K562 (cell line): Measurements from ENCODE around the gene CCNT2. TPM values are rescaled to one million over a fixed set of nuclear protein-coding genes. Genes with fewer than 3 reads are reported as not detected.

Source experiments
- DIDO1 ChIP-seq: fragments of 450-650 bp; IDR thresholded peaks from 2 replicates; pipeline ENCODE4 v1.6.1; 2016; ENCODE audit warnings: low read depth, missing biosample characterization, missing genetic modification characterization
- DPF2 ChIP-seq: fragments of 450-650 bp; IDR thresholded peaks from 2 replicates; pipeline ENCODE4 v1.6.1; 2016
- ETV6 ChIP-seq, 3 experiments: fragments of 150-350 bp in 1 of 3; sonication (generic) in 1 of 3; formaldehyde crosslinking in 1 of 3; IDR thresholded peaks; 2 replicates each; pipeline versions ENCODE4 v1.6.1 to v1.8.0; 2014 to 2022; ENCODE audit warnings: borderline replicate concordance in 2 of 3, low read depth in 2 of 3, antibody characterized with exemption in 1 of 3, low read length in 1 of 3, mild to moderate bottlenecking in 1 of 3, missing genetic modification reagents in 1 of 3
- GABPB2 ChIP-seq: fragments of 250-450 bp; sonication (Bioruptor Pico); conservative IDR thresholded peaks from 2 replicates; pipeline ENCODE4 v1.5.1; 2021; ENCODE audit warnings: mild to moderate bottlenecking
- HOXB6 ChIP-seq: fragments of 250-450 bp; sonication (Bioruptor Pico); IDR thresholded peaks from 2 replicates; pipeline ENCODE4 v1.5.1; 2022; ENCODE audit warnings: mild to moderate bottlenecking, borderline replicate concordance
- JUN ChIP-seq, 2 experiments: sonication (generic) in 1 of 2; formaldehyde crosslinking in 1 of 2; IDR thresholded peaks; 2 replicates each; pipeline versions ENCODE4 v1.6.1 to v1.8.0; 2012 to 2022; ENCODE audit warnings: borderline replicate concordance in 2 of 2, mild to moderate bottlenecking in 2 of 2, improper control_type of control experiment in 1 of 2, low read depth in 1 of 2, low read length in 1 of 2, missing genetic modification reagents in 1 of 2
- NFE2L1 ChIP-seq: fragments of 450-650 bp; IDR thresholded peaks from 2 replicates; pipeline ENCODE4 v1.6.1; 2016; ENCODE audit warnings: missing genetic modification characterization, low read depth, mild to moderate bottlenecking, missing compliant biosample characterization, moderate library complexity, borderline replicate concordance
- NFIX ChIP-seq: fragments of 250-450 bp; sonication (Bioruptor Pico); IDR thresholded peaks from 2 replicates; pipeline ENCODE4 v1.4.0; 2020; ENCODE audit warnings: low read depth, mild to moderate bottlenecking, moderate library complexity
- NFRKB ChIP-seq: fragments of 450-650 bp; IDR thresholded peaks from 2 replicates; pipeline ENCODE4 v1.6.1; 2016; ENCODE audit warnings: low read depth
- ZNF778 ChIP-seq: fragments of 450-650 bp; formaldehyde crosslinking; IDR thresholded peaks from 2 replicates; pipeline ENCODE4 v1.4.0; 2020; ENCODE audit warnings: mild to moderate bottlenecking, moderate library complexity
- polyA plus RNA-seq, 8 experiments: library from polyadenylated mRNA; depleted of rRNA in 4 of 8; stranded (reverse) in 5 of 8; unstranded in 3 of 8; fragments of >200 nt; fragmentation: Nextera tagmentation in 2 of 8; fragmentation: Illumina TruSeq in 1 of 8; extraction: Ambion mirVana in 2 of 8; extraction: Trizol in 1 of 8; gene quantifications; 2 replicates each; pipeline versions ENCODE4 v1.2.1 to v1.2.3, GENCODE V29; 2011 to 2014; ENCODE audit warnings: inconsistent platforms in 1 of 8, missing spikeins in 1 of 8
- total RNA-seq, 7 experiments: library from RNA; depleted of rRNA in 6 of 7; stranded (reverse); fragments of >200 nt in 6 of 7; fragmentation: Illumina TruSeq in 2 of 7; extraction: Trizol in 2 of 7; gene quantifications; 2 replicates each; pipeline versions ENCODE4 v1.2.1 to v1.2.3, GENCODE V29; 2011 to 2021; ENCODE audit warnings: low replicate concordance in 1 of 7
- TF ChIP-seq, protein P1 (sequence below): fragments of 450-650 bp; IDR thresholded peaks from 2 replicates; pipeline ENCODE4 v1.6.1; 2016; ENCODE audit warnings: mild to moderate bottlenecking
- TF ChIP-seq, protein P2 (sequence below), 2 experiments: fragments of 150-350 bp in 1 of 2; IDR thresholded peaks; 2 replicates each; pipeline ENCODE4 v1.6.1; 2012 to 2016; ENCODE audit warnings: low read depth in 2 of 2, low read length in 2 of 2, mild to moderate bottlenecking in 1 of 2, moderate library complexity in 1 of 2
- TF ChIP-seq, protein P3 (sequence below): fragments of 200-800 bp; sonication (Bioruptor generic); IDR thresholded peaks from 2 replicates; pipeline ENCODE4 v1.6.1; 2016; ENCODE audit warnings: missing genetic modification characterization, missing compliant biosample characterization

The CCNT2 gene
- total and polyA plus RNA-seq, 9 of the 15 experiments (the other 6 are each of a cell fraction or from before 2014, with no cell fraction given), result 12.6 to 30.0 (median 22.7) TPM

DNA sequence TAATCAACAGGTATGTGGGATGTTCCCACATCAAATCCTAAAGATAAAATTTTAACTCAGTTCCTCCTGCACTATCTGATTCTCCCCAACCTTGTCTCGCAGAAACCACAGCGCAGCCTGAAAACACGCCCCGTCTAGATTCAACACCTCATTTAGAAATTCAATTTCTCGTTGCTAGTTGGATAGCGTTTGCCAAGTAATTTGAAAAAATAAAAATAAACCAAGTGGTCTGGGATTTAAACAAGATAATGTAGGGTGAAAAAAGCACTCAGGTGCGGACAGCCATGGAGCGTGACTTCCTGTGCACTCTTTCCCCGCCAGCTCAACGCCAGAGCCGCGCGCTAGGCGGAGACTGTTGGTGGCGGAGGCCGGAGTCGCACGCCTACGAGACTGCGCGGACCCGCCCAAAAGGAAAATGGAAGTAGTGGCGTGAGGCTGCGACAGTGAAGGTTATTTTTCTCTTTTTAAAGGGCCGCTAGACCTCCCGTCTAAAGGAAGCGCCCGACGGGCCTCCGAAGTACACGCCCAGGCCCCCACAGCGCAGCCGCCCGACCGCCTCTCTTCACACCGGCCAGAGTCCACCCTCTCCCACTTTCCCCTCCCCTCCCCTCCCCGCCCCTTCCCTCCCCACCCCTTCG is 615 bp upstream of the CCNT2 start (continued):
- TF ChIP-seq, protein P1, sequence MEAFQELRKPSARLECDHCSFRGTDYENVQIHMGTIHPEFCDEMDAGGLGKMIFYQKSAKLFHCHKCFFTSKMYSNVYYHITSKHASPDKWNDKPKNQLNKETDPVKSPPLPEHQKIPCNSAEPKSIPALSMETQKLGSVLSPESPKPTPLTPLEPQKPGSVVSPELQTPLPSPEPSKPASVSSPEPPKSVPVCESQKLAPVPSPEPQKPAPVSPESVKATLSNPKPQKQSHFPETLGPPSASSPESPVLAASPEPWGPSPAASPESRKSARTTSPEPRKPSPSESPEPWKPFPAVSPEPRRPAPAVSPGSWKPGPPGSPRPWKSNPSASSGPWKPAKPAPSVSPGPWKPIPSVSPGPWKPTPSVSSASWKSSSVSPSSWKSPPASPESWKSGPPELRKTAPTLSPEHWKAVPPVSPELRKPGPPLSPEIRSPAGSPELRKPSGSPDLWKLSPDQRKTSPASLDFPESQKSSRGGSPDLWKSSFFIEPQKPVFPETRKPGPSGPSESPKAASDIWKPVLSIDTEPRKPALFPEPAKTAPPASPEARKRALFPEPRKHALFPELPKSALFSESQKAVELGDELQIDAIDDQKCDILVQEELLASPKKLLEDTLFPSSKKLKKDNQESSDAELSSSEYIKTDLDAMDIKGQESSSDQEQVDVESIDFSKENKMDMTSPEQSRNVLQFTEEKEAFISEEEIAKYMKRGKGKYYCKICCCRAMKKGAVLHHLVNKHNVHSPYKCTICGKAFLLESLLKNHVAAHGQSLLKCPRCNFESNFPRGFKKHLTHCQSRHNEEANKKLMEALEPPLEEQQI, result no peak
- peak; percentile 4 for TF ChIP-seq NFRKB
- TF ChIP-seq DPF2, result peak; percentile 61; the same call in 1 of the 2 replicates
- no peak for TF ChIP-seq NFIX (CRISPR knock-in tag)
- no peak for TF ChIP-seq GABPB2 (CRISPR knock-in tag)
- TF ChIP-seq JUN (IDR thresholded peaks at IDR 0.05; ENCODE audit: borderline replicate concordance, low read depth, low read length), result peak; percentile 21; the same call in 1 of the 2 replicates
- no peak for TF ChIP-seq JUN (CRISPR knock-in tag; IDR thresholded peaks at IDR 0.05; ENCODE audit: borderline replicate concordance)
- TF ChIP-seq ETV6 (IDR thresholded peaks at IDR 0.05; ENCODE audit: borderline replicate concordance in 1 of 2, low read depth in 2 of 2, low read length in 1 of 2), result no peak
- TF ChIP-seq ETV6 (CRISPR knock-in tag; IDR thresholded peaks at IDR 0.05; ENCODE audit: borderline replicate concordance), result no peak
- TF ChIP-seq, protein P2, sequence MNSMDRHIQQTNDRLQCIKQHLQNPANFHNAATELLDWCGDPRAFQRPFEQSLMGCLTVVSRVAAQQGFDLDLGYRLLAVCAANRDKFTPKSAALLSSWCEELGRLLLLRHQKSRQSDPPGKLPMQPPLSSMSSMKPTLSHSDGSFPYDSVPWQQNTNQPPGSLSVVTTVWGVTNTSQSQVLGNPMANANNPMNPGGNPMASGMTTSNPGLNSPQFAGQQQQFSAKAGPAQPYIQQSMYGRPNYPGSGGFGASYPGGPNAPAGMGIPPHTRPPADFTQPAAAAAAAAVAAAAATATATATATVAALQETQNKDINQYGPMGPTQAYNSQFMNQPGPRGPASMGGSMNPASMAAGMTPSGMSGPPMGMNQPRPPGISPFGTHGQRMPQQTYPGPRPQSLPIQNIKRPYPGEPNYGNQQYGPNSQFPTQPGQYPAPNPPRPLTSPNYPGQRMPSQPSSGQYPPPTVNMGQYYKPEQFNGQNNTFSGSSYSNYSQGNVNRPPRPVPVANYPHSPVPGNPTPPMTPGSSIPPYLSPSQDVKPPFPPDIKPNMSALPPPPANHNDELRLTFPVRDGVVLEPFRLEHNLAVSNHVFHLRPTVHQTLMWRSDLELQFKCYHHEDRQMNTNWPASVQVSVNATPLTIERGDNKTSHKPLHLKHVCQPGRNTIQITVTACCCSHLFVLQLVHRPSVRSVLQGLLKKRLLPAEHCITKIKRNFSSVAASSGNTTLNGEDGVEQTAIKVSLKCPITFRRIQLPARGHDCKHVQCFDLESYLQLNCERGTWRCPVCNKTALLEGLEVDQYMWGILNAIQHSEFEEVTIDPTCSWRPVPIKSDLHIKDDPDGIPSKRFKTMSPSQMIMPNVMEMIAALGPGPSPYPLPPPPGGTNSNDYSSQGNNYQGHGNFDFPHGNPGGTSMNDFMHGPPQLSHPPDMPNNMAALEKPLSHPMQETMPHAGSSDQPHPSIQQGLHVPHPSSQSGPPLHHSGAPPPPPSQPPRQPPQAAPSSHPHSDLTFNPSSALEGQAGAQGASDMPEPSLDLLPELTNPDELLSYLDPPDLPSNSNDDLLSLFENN (IDR thresholded peaks at IDR 0.05; ENCODE audit: low read depth in 2 of 2, low read length in 2 of 2), result no peak
- TF ChIP-seq, protein P3, sequence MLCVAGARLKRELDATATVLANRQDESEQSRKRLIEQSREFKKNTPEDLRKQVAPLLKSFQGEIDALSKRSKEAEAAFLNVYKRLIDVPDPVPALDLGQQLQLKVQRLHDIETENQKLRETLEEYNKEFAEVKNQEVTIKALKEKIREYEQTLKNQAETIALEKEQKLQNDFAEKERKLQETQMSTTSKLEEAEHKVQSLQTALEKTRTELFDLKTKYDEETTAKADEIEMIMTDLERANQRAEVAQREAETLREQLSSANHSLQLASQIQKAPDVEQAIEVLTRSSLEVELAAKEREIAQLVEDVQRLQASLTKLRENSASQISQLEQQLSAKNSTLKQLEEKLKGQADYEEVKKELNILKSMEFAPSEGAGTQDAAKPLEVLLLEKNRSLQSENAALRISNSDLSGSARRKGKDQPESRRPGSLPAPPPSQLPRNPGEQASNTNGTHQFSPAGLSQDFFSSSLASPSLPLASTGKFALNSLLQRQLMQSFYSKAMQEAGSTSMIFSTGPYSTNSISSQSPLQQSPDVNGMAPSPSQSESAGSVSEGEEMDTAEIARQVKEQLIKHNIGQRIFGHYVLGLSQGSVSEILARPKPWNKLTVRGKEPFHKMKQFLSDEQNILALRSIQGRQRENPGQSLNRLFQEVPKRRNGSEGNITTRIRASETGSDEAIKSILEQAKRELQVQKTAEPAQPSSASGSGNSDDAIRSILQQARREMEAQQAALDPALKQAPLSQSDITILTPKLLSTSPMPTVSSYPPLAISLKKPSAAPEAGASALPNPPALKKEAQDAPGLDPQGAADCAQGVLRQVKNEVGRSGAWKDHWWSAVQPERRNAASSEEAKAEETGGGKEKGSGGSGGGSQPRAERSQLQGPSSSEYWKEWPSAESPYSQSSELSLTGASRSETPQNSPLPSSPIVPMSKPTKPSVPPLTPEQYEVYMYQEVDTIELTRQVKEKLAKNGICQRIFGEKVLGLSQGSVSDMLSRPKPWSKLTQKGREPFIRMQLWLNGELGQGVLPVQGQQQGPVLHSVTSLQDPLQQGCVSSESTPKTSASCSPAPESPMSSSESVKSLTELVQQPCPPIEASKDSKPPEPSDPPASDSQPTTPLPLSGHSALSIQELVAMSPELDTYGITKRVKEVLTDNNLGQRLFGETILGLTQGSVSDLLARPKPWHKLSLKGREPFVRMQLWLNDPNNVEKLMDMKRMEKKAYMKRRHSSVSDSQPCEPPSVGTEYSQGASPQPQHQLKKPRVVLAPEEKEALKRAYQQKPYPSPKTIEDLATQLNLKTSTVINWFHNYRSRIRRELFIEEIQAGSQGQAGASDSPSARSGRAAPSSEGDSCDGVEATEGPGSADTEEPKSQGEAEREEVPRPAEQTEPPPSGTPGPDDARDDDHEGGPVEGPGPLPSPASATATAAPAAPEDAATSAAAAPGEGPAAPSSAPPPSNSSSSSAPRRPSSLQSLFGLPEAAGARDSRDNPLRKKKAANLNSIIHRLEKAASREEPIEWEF, result no peak
- TF ChIP-seq ZNF778 (CRISPR knock-in tag), result no peak
- 0 out of 2 replicates have a peak, but pooled peaks have one; percentile 25 for TF ChIP-seq DIDO1
- TF ChIP-seq HOXB6 (CRISPR knock-in tag), result no peak
- no peak for TF ChIP-seq NFE2L1 (tag)
